Central memory CD4-positive, alpha-beta T cell (primary cell): ENCODE results near the gene UNC79.

Experiments used
- DNase-seq: peaks from one replicate; pipeline ENCODE4 v3.0.0; 2022

UNC79 gene

GRCh38 chr14:93674343-93674742 lies 243.6 kb downstream of the UNC79 start:
- no peak for DNase-seq

DNA sequence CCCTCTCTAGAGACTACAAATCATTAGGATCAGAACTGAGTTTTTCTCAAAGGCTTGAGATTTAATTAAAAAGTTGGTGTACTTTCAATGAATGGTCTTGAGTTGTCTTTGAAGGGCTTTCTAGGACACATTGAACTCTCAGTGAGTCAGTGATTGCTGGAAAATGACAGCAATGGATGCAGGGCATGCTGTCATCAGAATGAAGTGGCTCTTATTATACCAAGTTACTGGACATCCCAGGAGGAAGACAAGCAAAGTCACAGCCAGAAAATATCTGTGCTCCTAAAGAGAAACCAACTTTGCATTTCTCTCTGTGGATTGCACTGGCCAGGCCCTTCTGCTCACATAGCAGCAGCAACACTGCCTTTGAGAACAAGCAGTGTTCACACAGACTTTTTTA lies 244.9 kb downstream of the UNC79 start:
- no peak for DNase-seq

- no peak for DNase-seq
Observed at GRCh38 chr14:93676416-93676958, 245.7 kb downstream of the UNC79 start.

- no peak for DNase-seq
Observed at GRCh38 chr14:93682459-93682858, 251.7 kb downstream of the UNC79 start.

DNA sequence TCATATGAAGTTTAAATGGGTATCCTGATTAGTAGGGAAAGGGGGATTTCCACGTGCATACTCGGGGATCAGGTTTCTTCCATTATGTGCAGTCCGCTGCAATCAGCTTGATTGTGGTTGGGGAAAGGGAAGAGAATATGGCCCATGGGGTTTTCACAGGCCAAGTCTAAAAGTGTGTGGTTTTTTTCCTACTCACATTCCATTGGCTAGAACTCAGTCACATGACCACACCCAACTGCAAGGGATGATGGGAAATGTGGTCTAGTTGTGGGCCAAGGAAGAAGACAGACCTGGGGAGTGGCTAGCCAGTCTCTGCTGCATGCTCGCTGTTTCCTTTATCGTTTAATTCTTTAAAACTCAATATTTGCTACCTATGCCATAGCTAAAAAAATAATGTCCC lies 252.5 kb downstream of the UNC79 start:
- no peak for DNase-seq

DNA sequence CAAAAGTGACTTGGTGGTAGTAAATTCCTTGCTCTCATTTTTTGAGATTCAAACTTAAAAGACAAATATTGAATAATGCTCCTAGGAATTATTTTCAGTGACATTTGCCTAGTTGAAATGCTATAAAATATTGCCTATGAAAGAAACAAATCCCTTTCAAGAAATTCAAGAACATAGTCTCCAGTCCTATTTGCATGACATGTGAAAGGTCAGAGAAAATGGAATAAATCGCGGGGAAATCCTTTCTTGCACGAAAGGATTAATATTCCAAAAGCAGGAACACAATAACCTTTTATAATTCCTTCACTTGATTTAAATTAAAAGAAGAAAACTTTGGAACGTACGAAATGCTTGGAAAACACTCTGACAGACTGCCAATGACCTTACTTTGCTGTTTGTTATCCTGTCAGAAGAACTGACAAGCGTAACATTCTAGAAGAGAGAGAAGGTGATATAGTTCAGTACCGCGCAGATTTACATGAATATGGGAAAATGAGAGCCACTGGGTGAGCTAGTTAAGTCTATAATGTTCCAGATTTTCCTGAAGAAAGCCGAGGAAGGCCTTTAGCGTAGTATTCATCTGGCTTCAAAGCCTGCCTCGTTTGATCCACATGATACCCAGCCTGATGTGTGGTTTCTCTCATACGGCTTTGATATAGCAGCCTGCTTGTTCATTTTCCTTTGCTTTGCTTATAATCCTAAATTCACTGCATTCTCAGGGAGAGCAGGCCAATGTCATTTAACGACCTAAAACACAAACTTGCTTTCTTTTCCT lies 254.6 kb downstream of the UNC79 start:
- DNase-seq, result no peak

DNA sequence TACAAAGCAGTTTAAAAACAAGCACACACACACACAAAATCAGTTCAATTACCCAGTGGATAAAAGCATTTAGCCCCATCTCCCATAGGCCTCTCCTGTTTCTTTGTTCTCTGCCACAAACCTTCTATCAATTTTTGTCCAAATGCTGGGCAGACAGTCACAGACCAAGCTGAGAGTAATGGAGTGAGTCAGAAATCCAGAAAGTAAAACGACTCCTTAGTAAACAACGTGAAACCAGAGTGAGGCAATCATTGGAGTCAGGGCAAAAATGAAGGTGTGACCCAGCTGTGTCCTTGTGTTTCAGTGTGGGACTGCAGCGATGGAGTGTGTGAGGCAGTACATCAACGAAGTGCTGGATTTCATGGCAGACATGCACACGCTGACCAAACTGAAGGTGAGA lies 255.5 kb downstream of the UNC79 start:
- no peak for DNase-seq

- DNase-seq, result no peak
Observed at GRCh38 chr14:93688239-93688666, 257.5 kb downstream of the UNC79 start.

DNA sequence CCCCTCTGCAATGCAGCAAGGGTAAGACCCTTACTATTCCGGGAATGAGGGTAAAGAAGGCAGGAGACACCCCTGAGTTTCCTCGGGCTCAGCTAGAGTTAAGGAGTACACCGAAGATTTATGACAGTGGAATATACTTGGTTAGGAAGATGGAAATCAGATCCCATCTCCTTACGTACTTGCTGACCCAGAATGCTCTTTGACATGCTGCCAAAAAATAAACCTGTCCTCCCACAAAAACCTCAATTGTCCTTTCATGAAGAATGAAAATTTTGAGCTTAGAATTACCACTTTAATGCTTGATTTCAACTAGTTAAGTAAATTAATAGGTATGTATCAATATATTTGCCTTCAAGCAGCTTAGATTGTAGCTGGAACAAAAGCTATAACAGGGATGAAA lies 258.1 kb downstream of the UNC79 start:
- DNase-seq, result no peak

- DNase-seq, result no peak
Observed at GRCh38 chr14:93690146-93690545, 259.4 kb downstream of the UNC79 start.

GRCh38 chr14:93691042-93691780 lies 260.5 kb downstream of the UNC79 start:
- DNase-seq, result no peak

GRCh38 chr14:93693914-93694313 lies 263.2 kb downstream of the UNC79 start:
- no peak for DNase-seq

- no peak for DNase-seq
Observed at GRCh38 chr14:93700928-93701327, 270.2 kb downstream of the UNC79 start.

DNA sequence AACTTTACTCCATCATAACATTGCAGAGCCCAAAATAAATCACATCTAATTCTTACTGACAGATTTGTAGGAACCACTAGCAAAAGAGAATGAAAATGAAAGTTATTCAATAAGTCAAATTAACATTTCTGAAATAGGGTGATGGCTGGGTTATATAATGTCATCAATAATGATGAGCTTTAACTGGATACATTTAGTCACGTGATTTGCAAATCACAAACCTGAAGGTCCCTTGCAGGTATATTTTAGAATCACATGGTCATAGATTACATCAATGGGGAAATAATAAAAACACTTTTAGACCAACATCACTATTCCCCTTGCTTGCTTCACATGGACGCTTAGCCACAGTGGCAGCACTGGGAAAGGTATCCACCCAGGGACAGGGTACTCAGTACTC lies 270.8 kb downstream of the UNC79 start:
- no peak for DNase-seq

DNA sequence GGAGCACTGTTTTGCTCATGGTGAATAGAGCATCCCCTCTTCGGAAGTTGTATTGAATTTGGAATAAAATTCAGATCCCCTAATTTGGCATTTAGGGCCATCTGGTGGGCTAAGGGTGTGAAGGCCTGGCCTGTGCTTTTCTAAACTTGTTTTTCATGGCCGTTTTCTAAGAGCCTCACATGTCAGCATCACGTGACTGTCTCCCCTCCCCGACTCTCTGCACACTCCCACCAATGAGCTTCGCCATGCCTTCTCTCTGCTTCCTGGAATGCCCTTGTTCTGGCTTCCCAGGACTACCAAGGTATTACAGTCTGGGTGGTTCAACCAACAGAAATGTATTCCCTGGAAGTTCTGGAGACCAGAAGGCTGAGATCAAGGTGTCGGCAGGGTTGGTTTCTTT lies 272.2 kb downstream of the UNC79 start:
- DNase-seq, result no peak

DNA sequence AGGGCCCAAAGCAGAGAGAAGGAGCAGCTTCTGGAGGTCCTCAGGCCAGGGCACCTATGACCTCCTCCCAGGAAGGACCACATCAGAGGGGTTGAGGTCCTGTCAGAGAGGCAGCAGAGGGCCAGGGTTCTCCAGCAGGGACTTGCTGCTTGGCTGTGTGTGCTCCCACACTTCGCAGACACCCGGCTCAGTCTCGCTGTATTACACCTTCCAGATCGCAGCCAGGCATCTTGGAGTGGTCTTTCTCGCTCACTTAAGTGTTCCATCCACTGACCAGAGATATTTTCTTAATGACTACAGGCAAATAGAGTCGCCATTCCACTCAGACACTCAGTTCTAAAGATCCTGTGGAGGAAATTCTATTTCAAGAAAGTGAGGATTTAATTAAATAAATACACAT lies 273.2 kb downstream of the UNC79 start:
- DNase-seq, result no peak

GRCh38 chr14:93705513-93706156 lies 274.9 kb downstream of the UNC79 start:
- DNase-seq, result no peak

DNA sequence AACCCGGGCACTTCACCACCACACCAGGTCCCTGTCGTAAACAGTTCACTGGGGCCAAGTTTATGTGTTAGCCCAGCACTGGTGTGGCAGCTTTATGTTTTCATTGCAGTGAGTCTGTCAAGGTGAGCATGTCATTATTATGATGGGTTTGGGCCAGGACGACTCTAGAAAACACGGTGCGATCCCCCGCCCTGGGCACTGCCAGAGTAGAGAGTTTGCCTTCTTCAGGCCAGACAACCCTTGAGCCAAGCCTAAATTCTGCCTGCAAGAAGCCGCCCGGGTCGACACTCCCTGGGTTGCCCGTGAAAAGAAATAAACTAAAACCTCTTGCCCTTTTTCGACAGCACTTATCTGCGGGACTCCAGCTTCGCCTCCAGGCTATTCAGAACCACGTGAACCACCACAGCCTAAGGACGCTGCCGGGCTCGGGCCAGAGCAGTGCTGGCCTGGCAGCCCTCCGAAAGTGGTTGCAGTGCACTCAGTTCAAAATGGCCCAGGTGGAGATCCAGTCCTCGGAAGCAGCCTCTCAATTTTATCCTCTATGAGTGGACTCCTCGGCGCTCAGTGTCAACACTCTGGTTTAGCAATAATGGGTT lies 275.7 kb downstream of the UNC79 start:
- no peak for DNase-seq

GRCh38 chr14:93707475-93707874 lies 276.7 kb downstream of the UNC79 start:
- DNase-seq, result no peak

GRCh38 chr14:93708311-93708734 lies 277.6 kb downstream of the UNC79 start:
- DNase-seq, result no peak

DNA sequence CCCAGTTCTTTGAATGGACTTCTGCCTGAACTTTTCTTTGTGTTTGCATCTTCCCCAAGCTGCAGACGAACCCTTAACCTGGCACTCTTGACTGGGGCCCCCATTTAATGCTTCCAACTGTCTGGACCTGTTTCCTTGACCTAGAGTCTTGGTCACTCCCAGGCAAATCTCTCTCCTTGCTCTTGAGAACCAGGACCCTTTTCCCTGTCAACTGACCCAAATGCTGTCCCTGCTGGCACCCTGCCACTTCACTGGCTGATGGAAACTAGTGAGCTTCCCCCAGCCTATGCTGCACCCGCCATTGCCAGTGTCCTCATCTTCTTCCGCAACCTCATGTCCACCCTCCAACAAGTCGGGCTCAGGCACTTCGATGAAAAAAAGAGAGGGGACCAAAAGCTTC lies 278.1 kb downstream of the UNC79 start:
- no peak for DNase-seq

DNA sequence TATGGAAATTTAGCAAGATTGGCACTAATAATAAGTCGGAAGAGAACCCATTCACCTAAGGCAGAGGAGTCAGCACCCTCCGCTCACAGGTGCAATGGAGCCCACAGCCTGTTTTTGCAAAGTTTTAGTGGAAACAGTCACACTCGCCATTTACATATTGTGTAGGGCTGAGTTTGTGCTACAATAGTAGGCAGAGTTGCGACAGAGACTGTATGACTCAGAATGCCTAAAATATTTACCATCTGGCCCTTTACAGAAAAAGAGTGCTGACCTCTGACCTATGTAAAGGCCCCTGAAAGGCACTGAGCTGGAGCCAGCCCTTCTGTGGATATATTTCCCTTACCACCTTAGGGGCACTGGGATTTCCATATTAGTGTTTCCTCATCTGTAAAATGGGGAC lies 278.5 kb downstream of the UNC79 start:
- DNase-seq, result no peak
